Activated CD4-positive, alpha-beta T cell treated with anti-CD3 and anti-CD28 coated beads, Interleukin-2, amount 10 ng/mL, durations not matched to agents 24 days and 14 days (primary cell): Measurements from ENCODE around the gene P2RY2. TPM values are rescaled to one million over a fixed set of nuclear protein-coding genes. Genes with fewer than 3 reads are reported as not detected.
A peak's percentile ranks its signal among the peaks of the same experiment; 100 is the strongest.
"Not testable (repeated sequence)": the region's sequence is repeated elsewhere in the genome, so short reads cannot be mapped to it uniquely, and the experiment has no call there.

Experiments
- DNase-seq: peaks from one replicate; pipeline ENCODE4 v3.0.0; 2022
- H3K27ac Mint-ChIP-seq: one replicate; pipeline ENCODE4 v1.8.0; 2022; ENCODE audit warnings: mild to moderate bottlenecking, mixed read lengths
- H3K27me3 Mint-ChIP-seq: one replicate; pipeline ENCODE4 v1.8.0; 2022; ENCODE audit warnings: mixed read lengths
- H3K36me3 Mint-ChIP-seq: one replicate; pipeline ENCODE4 v1.8.0; 2022; ENCODE audit warnings: low read depth, mild to moderate bottlenecking, mixed read lengths
- H3K4me1 Mint-ChIP-seq: one replicate; pipeline ENCODE4 v1.8.0; 2021; ENCODE audit warnings: mixed read lengths
- H3K4me3 Mint-ChIP-seq: one replicate; pipeline ENCODE4 v1.8.0; 2022; ENCODE audit warnings: mild to moderate bottlenecking, moderate library complexity, mixed read lengths
- H3K9me3 Mint-ChIP-seq: one replicate; pipeline ENCODE4 v1.8.0; 2021; ENCODE audit warnings: mixed read lengths
- intact Hi-C: fragments of 100-400 bp; cut with micrococcal nuclease; formaldehyde crosslinking; loops from one replicate; pipeline ENCODE4 v1.15.1; 2023
- total RNA-seq: library from RNA; stranded (reverse); gene quantifications from 2 replicates; pipeline ENCODE4 v1.2.3, GENCODE V29; 2022

The P2RY2 gene
- total RNA-seq, 1 donor from 2014 or later = not detected

DNA sequence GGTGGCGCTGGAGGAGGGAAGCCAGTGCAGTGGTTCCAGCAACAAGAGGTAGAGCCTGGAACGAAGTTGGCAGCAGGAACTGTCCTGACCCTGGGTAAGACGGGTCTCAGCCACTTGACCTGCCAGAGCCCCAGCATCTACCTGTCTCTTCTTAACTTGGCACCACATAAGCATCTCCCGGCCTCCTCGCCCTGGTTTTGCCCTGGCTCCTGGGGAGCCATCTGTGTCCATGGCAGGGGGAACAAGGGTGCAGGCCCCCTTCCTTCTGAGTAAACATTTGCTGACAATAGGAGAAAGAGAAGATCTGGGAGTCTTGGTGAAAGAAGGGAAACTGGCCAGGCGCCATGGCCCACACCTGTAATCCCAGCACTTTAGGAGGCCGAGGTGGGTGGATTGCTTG is 12.8 kb downstream of the P2RY2 start:
- peaks cover 1% of the 10 kb centered on the region for H3K27me3 Mint-ChIP-seq
- H3K27ac Mint-ChIP-seq = no peak overlapping the region
- DNase-seq = no peak
- intact Hi-C loops = no loop called here
- no peaks in the 10 kb centered on the region for H3K4me1 Mint-ChIP-seq
- H3K4me3 Mint-ChIP-seq = no peak overlapping the region
- no peaks in the 10 kb centered on the region for H3K36me3 Mint-ChIP-seq
- no peaks in the 10 kb centered on the region for H3K9me3 Mint-ChIP-seq

DNA sequence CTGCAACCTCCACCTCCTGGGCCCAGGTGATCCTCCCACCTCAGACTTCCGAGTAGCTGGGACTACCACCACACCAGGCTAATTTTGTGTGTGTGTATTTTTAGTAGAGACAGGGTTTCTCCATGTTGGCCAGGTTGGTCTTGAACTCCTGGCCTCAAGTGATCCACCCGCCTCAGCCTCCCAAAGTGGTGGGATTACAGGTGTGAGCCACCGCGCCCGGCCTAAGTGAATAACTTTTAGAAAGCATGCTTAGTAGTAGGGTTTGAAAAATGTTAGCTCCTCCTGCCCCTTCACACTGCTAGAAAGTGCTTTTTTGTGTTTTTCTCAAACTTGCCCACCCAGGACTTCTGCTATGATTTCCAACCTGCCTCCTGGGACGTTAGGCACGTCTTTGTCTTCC is 14.4 kb downstream of the P2RY2 start:
- H3K27me3 Mint-ChIP-seq, DNase-seq, H3K36me3 Mint-ChIP-seq, H3K27ac Mint-ChIP-seq, H3K9me3 Mint-ChIP-seq, H3K4me3 Mint-ChIP-seq, H3K4me1 Mint-ChIP-seq, intact Hi-C loops: not testable (repeated sequence)

GRCh38 chr11:73233211-73233610 is 15.1 kb downstream of the P2RY2 start:
- Mint-ChIP-seq H3K27me3 (peaks cover 1% of the 10 kb centered on the region), H3K27ac (no peak overlapping the region), H3K36me3 (no peaks in the 10 kb centered on the region), H3K9me3 (no peaks in the 10 kb centered on the region), H3K4me1 (no peaks in the 10 kb centered on the region), H3K4me3 (no peak overlapping the region)
- DNase-seq = no peak
- intact Hi-C loops = no loop called here

- no peak overlapping the region for H3K27ac Mint-ChIP-seq
- H3K4me3 Mint-ChIP-seq = no peak overlapping the region
- H3K4me1 Mint-ChIP-seq = no peaks in the 10 kb centered on the region
- no peak for DNase-seq
- H3K27me3 Mint-ChIP-seq = peaks cover 1% of the 10 kb centered on the region
- H3K36me3 Mint-ChIP-seq = no peaks in the 10 kb centered on the region
- intact Hi-C loops = no loop called here
- no peaks in the 10 kb centered on the region for H3K9me3 Mint-ChIP-seq
Measured at GRCh38 chr11:73233692-73234470, 15.8 kb downstream of the P2RY2 start.

DNA sequence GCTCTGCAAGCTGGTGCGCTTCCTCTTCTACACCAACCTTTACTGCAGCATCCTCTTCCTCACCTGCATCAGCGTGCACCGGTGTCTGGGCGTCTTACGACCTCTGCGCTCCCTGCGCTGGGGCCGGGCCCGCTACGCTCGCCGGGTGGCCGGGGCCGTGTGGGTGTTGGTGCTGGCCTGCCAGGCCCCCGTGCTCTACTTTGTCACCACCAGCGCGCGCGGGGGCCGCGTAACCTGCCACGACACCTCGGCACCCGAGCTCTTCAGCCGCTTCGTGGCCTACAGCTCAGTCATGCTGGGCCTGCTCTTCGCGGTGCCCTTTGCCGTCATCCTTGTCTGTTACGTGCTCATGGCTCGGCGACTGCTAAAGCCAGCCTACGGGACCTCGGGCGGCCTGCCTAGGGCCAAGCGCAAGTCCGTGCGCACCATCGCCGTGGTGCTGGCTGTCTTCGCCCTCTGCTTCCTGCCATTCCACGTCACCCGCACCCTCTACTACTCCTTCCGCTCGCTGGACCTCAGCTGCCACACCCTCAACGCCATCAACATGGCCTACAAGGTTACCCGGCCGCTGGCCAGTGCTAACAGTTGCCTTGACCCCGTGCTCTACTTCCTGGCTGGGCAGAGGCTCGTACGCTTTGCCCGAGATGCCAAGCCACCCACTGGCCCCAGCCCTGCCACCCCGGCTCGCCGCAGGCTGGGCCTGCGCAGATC is 16.5 kb downstream of the P2RY2 start:
- Mint-ChIP-seq H3K27me3 (peaks cover 1% of the 10 kb centered on the region), H3K36me3 (no peaks in the 10 kb centered on the region), H3K4me1 (no peaks in the 10 kb centered on the region), H3K4me3 (no peak overlapping the region), H3K9me3 (no peaks in the 10 kb centered on the region), H3K27ac (no peak overlapping the region)
- intact Hi-C loops = no loop called here
- no peak for DNase-seq

GRCh38 chr11:73235236-73235786 is 17.2 kb downstream of the P2RY2 start:
- Mint-ChIP-seq H3K27me3 (peaks cover 1% of the 10 kb centered on the region), H3K4me3 (no peak overlapping the region), H3K4me1 (no peaks in the 10 kb centered on the region), H3K36me3 (no peaks in the 10 kb centered on the region), H3K9me3 (no peaks in the 10 kb centered on the region), H3K27ac (no peak overlapping the region)
- intact Hi-C loops = no loop called here
- DNase-seq = no peak

DNA sequence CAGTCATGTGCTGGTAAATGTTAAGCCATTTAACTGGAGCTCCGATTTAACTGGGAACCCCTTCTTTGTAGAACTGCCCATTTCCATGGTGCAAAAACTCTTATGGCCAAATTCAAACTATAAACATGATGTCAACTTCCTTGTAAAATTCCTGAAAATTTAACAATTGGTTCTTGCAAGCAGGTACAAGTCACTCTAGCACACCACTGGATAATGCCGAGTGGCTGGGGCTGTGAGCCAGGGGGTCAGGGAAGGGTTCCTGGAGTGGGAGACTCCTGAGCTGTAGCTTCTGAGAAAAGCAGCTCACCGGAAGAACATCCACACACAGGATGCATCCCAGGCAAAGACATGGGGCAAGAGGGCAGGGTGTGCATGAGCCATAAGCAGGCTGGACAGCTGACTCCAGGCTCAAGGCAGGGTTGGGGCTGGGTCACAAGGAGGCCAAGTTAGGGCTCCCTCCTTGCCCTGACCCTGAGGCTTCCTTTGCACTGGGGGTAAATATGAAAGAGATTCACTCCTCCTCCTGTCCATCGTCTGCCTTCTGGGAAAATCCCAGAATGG is 18.2 kb downstream of the P2RY2 start:
- intact Hi-C loops = no loop called here
- Mint-ChIP-seq H3K27me3 (peaks cover 4% of the 10 kb centered on the region), H3K9me3 (no peaks in the 10 kb centered on the region), H3K4me3 (no peak overlapping the region), H3K36me3 (no peaks in the 10 kb centered on the region), H3K4me1 (no peaks in the 10 kb centered on the region), H3K27ac (no peak overlapping the region)
- no peak for DNase-seq

- H3K4me1 Mint-ChIP-seq = no peaks in the 10 kb centered on the region
- intact Hi-C loops = no loop called here
- H3K4me3 Mint-ChIP-seq = no peak overlapping the region
- peak; percentile 76 for DNase-seq
- H3K36me3 Mint-ChIP-seq = no peaks in the 10 kb centered on the region
- peaks cover 4% of the 10 kb centered on the region for H3K27me3 Mint-ChIP-seq
- no peaks in the 10 kb centered on the region for H3K9me3 Mint-ChIP-seq
- no peak overlapping the region for H3K27ac Mint-ChIP-seq
Measured at GRCh38 chr11:73236854-73237253, 18.8 kb downstream of the P2RY2 start.

DNA sequence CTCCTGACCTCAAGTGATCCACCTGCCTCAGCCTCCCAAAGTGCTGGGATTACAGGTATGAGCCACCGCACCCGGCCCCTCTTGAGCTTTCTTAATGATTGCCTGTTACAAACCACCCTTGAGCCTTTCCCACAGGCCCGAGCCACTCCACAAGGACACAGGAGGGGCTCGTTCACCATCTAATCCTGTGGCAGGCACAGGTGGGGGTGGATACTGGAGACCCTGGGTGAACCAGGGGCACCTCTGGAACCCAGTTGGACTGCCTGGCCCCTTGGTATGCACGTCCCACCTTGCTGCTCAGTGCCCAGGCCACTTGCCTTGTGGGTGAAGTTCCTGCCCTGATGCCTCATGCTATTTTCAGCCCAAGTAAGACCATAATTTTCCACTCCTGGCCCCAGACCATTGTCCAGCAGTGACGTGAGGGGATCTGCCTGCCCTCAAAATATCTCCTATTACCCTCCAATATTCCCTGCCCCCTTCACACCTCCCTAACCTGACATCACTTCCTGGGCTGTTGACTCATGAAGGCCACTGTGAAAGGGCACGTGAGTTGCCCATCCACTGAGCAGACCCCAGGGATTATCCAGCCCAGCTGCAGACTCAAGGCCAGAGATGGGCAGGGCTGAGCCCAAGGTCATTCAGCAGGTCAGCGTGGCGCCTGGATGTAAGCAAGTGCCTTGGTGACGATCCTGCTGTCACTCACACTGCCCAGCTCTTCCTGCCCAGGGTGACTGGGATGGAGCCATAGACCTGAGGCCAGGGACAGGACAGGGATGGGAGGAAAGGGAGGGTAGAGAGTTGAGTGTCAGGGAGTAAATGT is 19.6 kb downstream of the P2RY2 start:
- DNase-seq = no peak
- H3K4me3 Mint-ChIP-seq = no peak overlapping the region
- H3K4me1 Mint-ChIP-seq = no peaks in the 10 kb centered on the region
- H3K27me3 Mint-ChIP-seq = peaks cover 3% of the 10 kb centered on the region
- H3K27ac Mint-ChIP-seq = no peak overlapping the region
- intact Hi-C loops = no loop called here
- no peaks in the 10 kb centered on the region for H3K36me3 Mint-ChIP-seq
- H3K9me3 Mint-ChIP-seq = no peaks in the 10 kb centered on the region

GRCh38 chr11:73239111-73239521 is 21.0 kb downstream of the P2RY2 start:
- H3K4me1 Mint-ChIP-seq = no peaks in the 10 kb centered on the region
- H3K27me3 Mint-ChIP-seq = peaks cover 3% of the 10 kb centered on the region
- intact Hi-C loops = no loop called here
- H3K36me3 Mint-ChIP-seq = no peaks in the 10 kb centered on the region
- DNase-seq = no peak
- H3K4me3 Mint-ChIP-seq = no peak overlapping the region
- H3K9me3 Mint-ChIP-seq = no peaks in the 10 kb centered on the region
- no peak overlapping the region for H3K27ac Mint-ChIP-seq

GRCh38 chr11:73239571-73240189 is 21.6 kb downstream of the P2RY2 start:
- H3K9me3 Mint-ChIP-seq = no peaks in the 10 kb centered on the region
- H3K36me3 Mint-ChIP-seq = no peaks in the 10 kb centered on the region
- H3K27me3 Mint-ChIP-seq = peaks cover 5% of the 10 kb centered on the region

DNA sequence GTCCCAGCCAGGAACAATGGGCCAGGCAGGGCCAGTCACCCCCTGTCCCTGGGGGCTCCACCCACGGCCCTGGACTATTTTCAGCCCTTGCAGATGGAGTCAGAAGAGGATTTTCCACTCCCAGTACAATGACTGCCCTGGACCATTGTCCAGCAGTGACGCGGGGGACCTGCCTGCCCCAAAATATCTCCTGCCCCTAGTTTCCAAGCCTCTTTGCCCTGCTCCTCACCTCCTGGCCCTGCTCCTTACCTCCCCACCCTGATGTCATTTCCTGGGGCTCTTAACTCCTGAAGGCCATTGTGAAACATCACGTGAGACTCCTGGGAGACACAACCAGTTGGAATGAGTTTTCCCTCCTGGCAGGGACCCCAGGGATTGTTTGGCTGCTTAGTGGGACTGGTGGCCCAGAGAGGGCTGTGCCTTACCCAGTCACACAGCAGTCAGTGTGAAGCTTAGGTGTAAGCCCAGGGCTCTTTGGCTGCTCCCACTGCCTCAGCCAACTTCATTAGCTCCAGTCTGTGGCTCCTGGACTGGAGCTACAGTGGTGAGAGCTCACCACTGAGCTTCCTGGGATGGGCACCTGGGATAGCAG is 22.2 kb downstream of the P2RY2 start:
- Mint-ChIP-seq H3K4me3 (no peak overlapping the region), H3K27me3 (peaks cover 11% of the 10 kb centered on the region), H3K36me3 (no peaks in the 10 kb centered on the region), H3K27ac (no peak overlapping the region), H3K4me1 (no peaks in the 10 kb centered on the region), H3K9me3 (no peaks in the 10 kb centered on the region)
- no peak for DNase-seq
- intact Hi-C loops = loop anchor here (5.0 kb wide), 1 partner anchor 318 kb away; no protein-coding TSS in a partner anchor

More at GRCh38 chr11:73239571-73240189, 21.6 kb downstream of the P2RY2 start:
- H3K4me3 Mint-ChIP-seq = no peak overlapping the region
- no peak for DNase-seq
- H3K4me1 Mint-ChIP-seq = no peaks in the 10 kb centered on the region
- H3K27ac Mint-ChIP-seq = no peak overlapping the region
- intact Hi-C loops = loop anchor here (5.0 kb wide), 1 partner anchor 317 kb away; no protein-coding TSS in a partner anchor

GRCh38 chr11:73241300-73241699 is 23.2 kb downstream of the P2RY2 start:
- intact Hi-C loops = loop anchor here (5.0 kb wide), 1 partner anchor 319 kb away; no protein-coding TSS in a partner anchor
- DNase-seq = no peak
- H3K9me3 Mint-ChIP-seq = no peaks in the 10 kb centered on the region
- H3K27me3 Mint-ChIP-seq = peaks cover 11% of the 10 kb centered on the region
- no peak overlapping the region for H3K4me3 Mint-ChIP-seq
- no peak overlapping the region for H3K27ac Mint-ChIP-seq
- no peaks in the 10 kb centered on the region for H3K4me1 Mint-ChIP-seq
- no peaks in the 10 kb centered on the region for H3K36me3 Mint-ChIP-seq
